HG02763 (cell line): ENCODE measurements around the gene SMARCB1.

Experiments
- ATAC-seq: cut with Tn5 transposase; IDR thresholded peaks from one replicate; pipeline ENCODE4 v1.9.1; 2021; ENCODE audit warnings: mild to moderate bottlenecking, moderate library complexity; ENCODE audit not compliant: unreplicated experiment

SMARCB1 gene

DNA sequence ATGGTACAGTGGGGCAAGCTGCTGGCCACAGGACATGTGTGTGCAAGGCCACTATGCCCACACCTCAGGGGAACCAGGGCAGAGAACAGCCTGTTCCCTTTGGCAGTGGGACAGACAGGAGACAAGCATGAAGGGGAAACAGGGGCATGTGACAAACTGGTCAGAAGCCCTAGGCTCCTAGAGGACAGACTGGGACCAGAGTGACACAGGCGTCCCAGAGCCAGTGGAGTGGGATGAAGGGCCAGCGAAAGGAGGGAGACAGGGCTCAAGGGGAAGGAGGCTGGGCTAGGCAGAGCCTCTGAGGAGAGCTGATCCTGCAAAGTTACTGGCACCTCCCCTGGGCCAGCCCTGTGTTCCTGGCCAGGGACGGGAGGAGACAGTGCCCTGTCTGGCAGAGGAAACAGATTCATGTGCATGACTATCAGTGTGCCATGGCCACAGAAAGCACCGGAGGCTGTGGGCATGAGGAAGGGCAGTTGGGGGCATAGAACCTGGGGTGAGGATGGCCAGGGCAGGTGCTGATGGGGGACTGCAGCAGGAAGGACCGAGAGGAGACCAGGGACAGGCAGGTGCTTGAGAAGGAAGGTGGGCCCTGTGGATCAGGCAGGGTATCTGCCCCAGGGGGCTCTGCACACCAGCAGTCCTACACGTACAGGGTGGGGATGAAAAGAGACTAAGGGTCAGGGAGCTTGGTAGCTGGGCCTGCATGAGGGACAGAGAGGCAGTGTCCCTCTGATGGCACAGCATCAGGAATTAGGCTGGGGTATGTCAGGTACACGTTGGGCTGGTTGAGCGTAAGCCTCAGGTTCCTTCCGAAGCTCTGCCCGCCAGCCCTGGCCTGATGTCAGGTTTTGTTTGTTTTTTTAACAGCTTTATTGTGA is 42.3 kb downstream of the SMARCB1 start:
- ATAC-seq = no peak

DNA sequence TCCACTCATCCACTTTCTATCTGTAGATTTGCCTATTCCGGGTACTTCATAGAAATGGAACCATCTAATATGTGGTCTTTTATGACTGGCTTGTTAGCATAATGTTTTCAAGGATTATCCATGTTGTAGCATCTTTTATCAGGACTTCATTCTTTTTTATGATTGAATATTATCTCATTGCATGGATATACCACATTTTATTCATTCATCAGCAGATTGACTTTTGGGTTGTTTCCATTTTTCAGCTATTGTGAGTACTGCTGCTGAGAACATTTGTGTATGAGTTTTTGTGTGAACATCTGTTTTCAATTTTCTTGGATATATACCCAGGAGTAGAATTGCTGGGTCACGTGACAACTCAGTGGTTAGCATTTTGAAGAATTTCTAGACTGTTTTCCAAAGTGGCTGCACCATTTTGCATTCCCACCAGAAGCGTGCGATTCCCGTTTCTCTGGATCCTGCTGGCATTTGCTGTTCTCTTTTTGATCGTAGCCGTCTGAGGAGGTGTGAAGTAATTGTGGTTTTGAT is 43.1 kb downstream of the SMARCB1 start:
- no peak for ATAC-seq

DNA sequence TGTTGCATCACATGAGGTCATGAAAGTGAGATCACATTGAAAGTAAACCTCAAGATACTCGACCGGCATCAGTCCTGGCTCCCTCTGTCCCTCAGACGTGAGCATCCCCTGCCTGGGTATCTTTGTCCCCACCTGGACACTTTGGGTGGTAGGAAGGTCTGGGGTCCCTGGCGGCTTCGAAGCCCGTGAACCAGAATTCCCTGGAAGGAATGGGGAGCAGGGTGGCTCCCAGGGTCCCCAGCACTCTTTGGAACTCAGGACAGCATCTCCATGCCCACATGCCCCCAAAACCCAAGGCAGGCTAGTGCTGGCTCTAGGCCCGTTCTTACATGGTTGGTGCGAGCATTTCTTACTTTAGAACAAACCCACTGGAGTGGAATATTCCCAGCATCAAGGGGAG is 44.5 kb downstream of the SMARCB1 start:
- ATAC-seq = no peak

DNA sequence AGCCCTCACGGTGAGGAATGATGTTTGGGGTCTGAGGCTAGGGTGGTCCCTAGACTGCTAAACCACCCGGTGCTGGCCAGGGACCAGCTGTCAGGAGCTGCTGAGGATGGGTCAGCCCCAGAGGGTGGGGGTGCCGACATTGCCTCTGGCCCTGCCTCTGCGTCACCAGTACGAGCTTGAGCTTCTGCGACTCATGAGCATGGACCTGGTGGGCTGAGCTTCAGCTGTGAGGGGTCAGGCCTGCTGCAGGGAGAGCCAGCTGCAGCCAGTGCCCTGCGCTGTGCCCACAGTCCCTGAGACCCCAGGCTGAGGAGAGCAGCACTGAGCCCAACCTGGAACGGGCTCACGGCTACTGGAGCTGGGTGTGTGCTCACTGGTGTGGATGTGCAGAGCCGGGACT is 45.0 kb downstream of the SMARCB1 start:
- no peak for ATAC-seq

DNA sequence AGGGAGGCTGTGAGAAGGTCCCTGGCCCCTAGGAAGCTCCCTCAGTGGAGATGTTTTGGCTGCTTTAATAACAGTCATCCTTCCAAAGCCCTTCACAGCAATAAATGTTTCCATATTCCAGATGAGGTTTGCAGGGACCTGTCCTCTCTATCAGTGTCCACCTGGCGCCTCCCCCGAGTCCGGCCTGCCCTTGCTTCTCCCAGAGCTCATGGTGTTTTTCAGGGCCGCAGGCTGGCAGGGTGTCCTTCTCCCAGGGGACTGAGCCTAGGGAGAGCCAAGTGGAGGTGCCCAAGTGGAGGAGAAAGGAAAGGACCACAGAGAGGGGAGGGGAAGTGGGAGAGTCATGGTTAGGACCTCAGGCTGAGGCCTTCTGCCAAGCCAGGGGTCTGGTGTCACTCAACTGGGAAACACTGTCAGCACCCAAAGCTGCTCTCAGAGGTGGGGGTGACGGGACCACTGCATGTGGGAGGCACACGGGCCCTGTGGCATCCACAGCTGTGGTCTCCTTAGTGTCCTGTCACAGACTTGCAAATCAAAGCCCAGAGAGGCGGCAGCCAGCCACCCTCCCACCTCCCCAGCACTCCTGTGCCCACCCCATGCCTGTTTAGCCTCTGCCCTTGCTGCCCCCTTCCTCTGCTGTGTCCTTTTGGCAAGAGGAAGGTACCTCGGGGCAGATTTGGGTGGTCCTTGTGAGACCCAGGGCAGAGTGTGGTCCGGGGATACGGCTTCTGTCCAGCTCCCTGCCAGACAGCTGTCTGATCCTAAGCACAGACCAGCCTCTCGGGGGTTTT is 45.7 kb downstream of the SMARCB1 start:
- no peak for ATAC-seq

DNA sequence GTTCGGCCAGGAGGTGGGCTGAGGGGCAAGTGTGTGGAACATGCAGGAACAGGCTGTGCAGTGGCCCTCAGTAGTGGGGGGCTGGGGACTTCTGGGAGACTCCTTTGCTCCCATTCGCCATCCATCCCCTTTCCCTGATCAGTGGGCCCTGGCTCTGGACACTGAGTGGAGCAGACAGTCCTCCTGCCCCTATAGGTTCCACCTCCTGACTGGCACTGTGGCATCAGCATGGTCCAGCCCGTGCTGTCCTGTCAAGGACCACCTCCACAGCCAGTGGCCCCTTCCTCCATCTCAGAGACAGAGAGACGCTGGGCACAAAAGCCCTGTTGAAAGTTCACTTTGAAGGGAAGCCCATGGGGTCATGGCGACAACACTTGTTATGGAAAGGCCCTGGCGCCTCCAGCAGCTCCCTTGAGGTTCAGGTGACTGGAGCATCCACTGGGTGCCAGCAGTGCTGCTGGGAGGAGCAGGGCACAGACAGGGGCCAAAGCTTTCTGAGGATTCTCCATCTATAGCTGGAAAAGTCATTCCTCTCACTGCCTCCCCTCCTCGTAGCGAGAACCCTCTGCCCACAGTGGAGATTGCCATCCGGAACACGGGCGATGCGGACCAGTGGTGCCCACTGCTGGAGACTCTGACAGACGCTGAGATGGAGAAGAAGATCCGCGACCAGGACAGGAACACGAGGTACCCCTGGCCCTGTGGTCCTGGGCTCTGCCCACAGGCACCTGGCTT is 46.4 kb downstream of the SMARCB1 start:
- ATAC-seq = no peak

DNA sequence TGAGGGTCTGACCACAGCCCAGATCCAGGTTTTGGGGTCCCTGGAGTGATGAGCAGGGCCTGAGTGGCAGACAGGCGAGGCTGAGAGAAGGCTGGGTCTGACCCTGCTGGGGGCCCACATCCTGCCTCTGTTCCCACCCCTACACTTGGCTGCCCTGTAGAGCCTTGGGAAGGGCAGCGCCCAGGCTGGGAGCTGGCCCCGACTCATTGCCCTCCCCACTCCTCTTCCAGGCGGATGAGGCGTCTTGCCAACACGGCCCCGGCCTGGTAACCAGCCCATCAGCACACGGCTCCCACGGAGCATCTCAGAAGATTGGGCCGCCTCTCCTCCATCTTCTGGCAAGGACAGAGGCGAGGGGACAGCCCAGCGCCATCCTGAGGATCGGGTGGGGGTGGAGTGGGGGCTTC is 47.1 kb downstream of the SMARCB1 start:
- ATAC-seq = no peak

DNA sequence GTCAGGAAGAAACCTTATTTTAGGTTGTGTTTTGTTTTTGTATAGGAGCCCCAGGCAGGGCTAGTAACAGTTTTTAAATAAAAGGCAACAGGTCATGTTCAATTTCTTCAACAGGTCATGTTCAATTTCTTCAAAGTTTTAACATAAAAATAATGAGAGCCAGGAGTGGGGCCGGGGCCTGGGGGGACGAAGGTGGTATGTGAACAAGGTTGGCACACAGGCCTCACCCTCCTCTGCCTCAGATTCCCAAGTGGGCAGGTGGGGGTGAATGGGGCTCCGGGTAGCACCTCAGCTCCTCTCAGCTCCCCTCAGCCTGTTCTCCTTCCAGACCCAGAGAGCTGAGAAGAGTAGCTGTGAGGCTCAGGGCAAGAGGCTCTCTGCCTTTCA is 47.6 kb downstream of the SMARCB1 start:
- ATAC-seq = no peak

DNA sequence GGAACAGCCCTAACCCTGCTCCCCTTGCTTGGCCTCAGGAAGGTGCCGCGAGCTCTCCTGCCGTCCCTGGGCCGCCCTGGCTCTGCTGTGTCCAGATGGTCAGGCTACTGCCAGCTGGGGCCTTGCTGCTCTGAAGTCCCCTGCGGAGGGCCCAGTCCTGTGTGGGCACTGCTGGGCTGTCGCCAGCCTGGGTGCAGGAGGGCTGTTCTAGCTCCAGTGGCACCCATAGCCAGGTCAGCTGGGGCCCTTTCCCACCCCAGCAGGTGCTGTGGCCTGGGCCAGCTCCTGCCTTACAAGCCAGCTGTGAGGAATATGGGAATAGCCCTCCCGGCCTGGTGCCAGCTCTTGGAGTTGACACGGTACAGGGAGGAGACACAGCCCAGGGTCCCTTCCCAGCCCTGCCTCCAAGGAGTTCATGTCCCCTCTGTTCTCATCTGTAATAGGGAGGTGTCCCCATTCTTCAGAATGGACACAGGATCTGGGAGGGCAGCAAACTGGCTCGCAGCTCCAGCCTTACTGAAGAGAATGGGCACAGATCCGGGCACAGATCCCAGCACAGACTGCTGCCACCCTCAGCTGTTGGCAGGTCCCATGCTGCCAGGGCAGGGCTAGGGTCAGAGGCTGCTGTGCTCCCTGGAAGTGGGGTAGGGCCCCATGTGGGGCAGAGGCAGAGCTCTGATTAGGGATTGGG is 48.2 kb downstream of the SMARCB1 start:
- no peak for ATAC-seq

DNA sequence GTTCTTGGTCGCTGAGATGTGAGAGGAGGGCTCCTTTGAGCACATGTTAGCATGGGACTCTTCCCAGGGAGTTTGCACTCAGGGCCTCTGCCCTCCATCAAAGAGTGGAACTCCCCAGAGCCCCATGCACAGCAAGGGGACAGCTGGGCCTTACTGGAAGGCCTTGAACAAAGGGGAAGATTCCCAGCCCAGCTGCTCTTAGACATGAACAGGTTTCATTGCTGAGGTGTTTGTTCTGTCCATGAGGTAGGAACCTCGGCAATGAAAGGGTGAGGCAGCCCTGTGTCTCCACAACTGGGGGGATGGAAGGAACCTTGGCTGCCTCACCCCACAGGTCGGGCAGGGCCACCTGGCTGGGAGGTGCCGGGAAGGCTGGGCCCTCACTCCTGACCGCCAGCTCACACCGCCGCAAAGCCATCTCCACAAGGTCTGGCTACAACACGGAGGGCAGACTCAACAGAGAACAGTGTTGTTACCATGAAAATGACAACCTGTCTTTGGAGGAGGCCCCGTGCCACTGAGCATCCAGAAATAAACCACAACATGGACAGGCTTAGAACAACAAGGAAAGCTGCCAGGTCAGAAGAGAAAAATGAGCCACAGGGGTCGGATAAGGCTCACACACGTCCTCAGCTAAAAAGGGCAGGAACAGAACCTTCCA is 48.8 kb downstream of the SMARCB1 start:
- ATAC-seq = no peak

DNA sequence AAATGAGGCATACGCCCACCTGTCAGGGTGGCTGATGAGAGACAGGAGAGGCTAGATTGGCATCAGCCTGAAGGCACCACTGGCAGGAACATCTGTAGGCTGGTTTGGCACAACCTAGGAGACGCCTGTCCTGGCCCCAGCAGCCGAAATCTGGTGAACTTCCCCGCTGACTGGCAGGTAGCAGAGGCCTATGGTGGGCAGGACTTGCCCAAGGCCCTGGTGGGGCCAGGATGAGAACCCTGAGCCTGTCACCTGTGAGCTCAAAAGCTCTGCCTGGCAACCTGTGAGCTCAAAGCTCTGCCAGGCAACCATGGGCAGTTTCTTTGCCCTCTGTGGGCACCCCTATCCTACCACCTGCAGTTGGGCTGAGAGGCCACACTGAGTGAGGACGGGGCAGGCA is 49.5 kb downstream of the SMARCB1 start:
- no peak for ATAC-seq

DNA sequence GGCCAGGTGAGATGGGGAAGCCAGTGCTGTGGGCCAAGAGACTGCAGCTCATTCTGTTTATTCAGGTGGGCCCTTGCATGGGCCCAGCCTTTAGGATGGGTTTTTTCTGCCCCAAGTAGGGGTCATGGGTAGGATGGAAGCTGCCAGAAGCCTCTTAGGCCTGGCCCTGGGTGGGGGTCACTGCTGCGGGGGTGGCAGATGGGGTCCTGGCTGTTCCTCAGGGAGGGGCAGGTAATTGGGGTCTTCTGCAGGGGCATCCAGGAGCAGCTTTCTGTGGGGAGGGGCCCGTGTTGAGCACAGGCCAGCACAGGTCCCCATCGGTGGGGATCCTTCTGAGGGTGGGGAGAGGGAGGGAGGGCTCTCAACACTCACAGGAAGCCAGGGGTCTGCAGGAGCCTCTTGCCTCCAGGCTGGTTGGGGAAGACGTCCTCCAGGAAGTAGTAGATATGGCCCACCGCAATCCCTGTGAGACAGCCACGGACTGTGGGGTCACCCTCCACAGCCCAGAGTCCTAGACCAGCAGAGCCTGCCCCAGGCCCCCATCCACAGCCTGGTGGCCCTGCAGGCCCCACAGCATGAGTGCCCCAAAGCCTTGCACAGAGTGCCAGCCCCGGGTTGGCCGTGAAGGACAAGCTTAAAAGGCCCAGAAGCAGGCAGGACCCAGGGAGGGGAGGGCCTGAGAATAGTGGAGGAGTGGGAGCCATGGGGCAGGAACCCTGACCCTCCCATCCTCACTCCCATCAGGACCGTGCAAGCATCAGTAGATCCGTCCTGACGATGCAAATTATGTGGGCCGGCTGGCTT is 50.1 kb downstream of the SMARCB1 start:
- no peak for ATAC-seq

DNA sequence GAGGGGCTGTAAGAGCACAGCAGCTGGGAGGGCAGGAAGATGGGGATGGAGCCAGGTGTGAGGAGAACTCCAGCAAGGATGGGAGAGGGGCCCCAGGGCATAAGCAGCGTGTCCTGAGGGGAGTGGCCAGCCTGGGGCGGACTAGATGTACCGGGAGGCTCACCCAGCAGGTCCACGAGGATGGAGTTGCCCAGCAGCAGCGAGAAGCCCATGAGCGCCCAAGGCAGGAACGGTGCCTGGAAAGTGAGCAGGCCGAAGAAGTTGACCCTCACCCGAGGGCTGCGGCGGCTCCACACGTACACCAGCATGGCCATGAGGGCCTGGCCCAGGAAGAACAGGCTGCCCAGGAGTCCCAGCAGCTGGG is 50.7 kb downstream of the SMARCB1 start:
- ATAC-seq = no peak

DNA sequence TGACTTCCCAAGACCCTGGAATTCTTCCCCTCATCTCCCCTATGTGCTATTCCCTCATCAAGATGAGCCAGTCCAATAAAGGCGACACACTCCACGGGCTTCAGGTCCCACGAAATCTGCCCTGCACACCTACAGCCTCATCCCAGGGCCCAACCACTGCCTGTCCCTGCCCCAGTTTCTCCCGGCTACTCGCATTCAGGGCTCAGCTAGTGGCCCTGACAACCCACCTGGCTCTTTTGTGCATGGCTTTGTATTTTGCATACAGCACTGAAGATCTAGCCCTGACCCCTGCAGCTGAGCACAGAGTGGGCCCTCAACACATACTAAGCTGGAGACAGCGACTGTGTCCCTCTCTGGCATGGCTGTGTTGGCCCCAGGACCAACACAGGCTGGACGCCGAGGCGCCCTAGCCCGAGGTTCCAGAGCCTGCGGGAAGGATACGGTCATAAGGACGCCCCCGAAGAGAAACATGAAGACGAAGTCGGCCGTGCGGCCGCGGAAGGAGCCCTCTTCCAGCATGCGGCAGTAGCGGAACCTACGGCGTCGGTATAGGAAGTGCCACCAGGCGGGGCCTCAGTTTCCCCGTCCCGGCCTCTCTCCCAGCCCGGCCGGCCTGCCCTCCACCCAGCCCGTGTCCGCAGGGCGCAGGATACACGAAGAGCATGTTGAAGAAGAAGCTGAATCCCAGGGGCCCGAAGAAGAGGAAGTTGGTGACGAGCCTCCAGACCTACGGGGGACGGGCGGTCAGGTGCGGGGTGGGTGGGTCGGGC is 51.3 kb downstream of the SMARCB1 start:
- ATAC-seq = no peak

DNA sequence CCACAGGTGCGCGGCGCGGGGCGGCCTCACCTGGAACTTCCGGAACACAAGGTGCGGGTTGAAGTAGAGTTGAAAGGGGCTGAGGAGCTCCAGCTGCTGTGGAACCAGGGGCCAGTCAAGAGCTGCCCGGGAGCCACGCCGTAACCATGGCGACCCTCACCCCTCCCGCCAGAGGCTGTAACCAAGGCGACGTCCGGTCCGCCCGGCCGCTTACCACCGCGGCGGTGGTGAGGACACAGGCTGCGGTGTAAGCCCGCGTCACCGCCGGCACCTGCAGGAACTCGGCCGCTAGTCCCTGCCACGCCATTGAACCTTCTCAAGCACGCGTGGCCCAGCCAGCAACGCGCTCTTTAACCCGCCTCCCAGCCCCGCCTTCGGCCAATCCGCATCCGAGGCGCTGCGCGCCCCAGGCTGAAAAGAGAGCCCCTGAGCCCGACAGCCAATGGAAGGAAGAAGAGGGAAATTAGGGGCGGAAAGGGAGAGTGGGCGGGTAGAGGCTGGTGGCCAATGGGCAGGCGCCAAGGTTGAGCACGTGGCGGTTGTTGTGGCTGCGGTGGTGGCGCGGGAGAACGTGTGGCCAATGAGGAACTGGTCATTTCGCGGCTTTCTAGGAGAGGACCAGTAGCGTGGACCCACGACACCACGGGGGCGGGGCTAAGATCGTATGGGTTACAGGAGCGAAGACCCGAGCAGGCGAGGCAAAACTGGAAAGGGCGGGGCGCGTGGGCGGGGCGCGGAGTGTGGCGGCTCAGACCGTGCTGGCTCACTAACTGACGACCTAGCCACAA is 52.1 kb downstream of the SMARCB1 start, which contains the start of gene DERL3:
DERL3 (minus strand) TSS at position 326 of the 788 bp plus-strand sequence; CDS start at position 307, 19 bp downstream.
- ATAC-seq = peak; percentile 88

DNA sequence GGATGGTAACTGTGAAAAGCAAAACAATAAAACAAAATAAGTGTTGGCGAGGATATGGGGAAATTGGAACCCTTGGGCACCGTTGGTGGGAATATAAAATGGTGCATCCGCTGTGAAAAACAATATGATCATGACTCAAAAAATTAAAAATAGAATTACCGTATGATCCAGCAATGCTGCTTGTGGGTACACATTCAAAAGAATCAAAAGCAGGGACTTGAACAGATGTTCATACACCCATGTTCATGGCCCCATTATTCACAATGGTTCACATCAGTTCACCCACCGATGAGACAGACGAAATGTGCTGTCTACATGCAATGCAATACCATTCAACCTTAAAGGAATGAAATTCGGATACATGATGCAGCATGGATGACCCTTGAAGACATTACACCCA is 53.3 kb downstream of the SMARCB1 start:
- no peak for ATAC-seq

DNA sequence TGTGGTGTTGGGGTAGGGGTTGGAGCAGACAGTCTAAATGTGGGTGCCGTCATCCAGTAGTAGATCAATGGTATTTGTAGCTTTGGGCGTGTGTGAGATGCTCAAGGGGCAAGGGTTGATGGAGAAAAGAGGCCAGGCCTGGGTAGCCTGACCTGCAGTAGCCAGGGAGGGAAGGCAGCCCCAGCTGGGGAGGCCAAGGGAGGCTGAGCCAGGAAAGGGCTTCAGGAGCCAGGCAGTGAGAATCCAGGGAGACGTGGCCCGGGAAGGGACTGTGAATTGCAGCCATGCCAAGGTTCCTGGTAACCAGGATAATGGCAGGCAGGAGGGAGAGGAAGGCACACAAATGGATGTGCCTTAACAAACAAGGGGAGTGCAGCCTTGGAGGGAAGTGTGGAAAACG is 54.5 kb downstream of the SMARCB1 start:
- ATAC-seq = no peak
